HG03460 (cell line): ENCODE measurements around the gene AREG.
A peak's percentile ranks its signal among the peaks of the same experiment; 100 is the strongest.

ENCODE experiments used
- ATAC-seq: cut with Tn5 transposase; IDR thresholded peaks from one replicate; pipeline ENCODE4 v1.9.1; 2021; ENCODE audit not compliant: unreplicated experiment

AREG gene

DNA sequence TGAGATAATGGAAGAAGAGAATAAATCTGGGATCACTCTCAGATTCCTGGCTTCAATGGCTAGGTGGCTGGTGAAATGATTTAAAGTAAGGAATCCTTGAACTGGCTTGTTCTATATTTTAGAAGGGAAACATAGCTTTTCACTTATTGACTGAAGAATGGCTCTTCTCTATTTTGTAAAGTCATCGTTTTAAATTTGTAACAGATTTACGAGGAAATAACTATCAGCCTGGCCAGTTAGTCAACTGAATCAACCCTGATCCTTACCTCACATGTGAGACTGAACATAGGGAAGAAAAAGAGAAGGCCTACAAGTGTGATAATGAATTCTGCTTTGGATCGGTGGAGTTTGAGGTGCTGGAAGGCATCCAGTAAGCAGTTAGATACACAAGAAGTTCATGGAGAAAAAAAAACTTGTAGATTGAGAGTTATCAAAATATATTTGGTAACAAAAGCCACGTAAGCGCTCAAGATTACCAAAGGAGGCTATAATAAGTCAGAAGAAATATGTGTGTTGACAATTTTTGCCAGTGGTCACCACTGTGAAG, 12.0 kb downstream of the AREG start:
- ATAC-seq: no peak

DNA sequence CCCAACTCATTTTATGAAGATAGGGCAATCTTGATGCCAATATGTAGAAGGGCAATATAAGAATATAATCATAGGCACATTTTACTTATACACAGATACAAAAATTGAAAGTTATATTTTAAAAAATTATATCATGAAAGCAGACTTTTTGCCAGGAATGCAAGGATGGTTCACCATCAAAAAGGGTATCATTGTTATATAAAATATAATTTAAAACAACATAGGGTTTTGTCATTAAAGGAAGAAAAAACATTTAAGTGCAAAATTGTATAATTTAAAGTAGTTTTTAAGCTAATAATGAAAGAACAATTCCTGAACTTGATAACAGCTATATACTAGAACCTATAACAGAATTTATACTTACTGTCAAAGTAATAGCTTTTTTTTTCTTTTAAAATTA, 15.9 kb downstream of the AREG start:
- ATAC-seq: no peak

DNA sequence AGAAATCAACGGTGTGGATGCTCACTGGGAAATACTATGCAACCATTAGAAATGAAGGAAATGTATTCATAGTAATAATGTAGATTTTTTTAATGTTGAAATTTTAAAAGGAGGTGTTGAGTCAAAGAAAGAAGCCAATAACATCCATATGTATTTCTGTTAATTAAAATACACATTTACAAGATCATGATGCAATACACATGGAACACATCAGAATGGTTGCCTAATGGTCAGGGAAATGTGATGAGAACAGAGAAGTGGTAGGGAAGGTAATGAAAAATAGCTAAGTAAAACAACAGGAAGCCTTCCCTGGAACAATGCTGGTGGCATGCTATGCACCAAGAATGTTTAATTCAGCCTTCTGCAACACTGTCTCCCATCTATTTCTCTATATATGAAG, 18.2 kb downstream of the AREG start:
- no peak for ATAC-seq

DNA sequence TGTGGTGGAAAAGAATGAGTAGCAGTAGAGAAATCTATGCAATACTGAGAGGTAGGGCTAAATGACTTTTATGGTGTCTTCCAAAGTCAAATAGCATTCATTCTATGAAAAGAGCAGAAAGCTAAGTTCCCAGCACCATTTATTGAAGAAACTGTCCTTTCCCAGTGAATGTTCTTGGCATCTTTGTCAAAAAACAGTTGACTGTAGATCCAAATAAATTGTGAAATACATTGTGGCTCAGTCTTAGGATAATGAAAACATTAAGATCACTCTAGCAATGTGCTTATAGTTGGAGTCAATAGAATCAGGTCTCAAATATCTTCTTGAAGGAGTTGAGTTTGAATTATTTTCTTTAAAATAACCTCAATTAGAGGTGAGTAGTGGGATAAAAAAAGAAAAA, 19.4 kb downstream of the AREG start:
- ATAC-seq: no peak

DNA sequence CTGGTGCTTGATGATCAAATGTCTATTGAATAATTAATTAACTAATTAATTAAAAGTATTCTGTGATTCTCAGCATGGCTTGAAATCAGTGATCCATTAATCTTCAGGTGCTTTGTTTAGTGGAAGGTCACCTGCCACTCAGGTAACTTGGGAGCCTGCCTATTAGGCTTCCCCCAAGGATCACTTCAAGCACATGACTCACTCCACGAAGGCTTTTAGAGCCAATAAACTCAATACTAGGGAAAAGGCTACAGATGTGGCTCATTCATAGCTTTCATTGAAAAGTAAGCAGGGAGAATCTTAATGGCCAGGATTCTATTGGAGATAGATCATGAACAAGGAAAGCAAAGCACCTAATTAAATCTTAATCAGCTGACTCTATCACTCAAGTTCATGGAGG, 21.3 kb downstream of the AREG start:
- no peak for ATAC-seq

DNA sequence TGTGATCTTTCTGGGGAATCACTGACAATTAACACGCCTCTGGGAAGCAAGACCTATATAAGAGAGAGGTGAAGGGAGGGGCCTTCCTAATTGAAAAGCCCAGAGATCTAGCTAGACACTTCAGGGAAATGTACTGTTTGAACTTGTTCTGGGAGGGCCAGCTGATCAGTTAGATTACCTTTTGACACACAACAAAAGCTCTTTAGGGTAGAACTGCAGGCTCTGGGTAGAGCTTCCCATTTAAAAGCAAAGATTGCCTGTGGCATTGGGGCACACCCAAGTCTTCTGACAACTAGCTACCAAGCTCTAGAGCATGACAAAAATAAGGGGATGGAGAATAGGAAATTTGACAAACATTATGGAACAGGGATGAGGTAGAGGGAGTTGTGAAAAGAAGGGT, 26.3 kb downstream of the AREG start:
- no peak for ATAC-seq

DNA sequence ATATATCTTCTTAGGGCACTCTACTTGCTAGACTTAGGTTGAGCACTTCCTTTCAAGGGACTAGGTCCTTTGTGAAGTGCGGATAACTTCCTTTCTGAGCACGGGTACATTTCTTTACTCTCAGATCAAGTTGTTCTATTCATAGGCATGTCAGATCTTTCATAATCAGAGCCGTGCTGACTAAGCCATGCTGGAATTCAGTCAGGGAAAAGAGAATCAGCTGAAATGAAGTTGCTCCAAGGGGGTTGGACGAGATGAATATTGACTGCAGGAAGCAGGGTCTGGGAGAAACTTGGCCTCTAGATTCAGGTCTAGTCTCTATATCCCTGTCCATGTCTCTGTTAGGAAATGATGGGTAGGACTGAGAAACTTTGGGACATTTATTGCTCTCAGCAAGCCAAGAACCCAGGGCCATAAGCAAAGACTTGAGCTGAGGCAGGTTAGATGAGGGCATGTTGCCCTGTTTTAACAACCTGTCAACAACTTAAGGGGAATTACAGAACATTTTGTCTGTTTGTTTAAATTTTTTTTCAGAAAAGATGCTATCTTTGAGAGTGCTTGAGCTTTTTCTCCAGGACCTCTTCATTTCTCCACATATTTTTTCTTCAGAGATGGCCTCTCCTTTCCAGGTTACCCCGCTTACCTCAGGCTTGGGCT, 28.3 kb downstream of the AREG start:
- no peak for ATAC-seq

DNA sequence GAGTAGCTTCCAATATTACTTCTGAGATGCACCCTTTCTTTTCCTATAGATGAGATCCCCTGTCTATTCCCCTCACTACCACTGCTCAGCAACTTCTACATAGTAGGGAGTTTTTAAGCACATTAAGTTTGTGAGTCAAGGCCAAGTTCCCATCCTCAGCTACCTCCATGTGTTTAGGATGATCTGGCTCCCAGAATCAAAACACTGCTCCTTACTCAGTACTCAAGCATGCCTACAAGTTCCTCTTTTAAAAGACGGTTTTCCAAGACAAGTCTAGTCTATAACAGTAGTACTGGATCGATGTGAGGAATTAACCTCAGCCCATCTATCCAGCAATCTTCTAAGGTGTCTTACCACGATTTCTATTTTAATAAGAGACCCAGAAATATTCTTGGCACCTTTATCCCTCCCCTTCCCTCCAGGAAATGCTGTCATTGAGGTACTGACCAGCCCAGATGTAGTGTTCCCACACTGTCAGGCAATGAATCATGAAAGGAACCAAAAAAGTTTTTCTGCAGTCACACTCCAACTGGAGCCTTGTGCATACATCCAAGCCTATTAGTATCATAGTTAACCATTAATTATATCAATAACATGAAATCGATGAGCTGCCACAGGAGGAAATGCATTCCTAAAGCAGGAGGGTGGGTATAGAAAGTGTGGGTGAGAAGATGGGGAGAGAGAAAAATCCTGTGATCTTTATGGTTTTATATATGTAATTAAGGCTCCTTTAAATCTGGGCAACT, 29.6 kb downstream of the AREG start:
- no peak for ATAC-seq

DNA sequence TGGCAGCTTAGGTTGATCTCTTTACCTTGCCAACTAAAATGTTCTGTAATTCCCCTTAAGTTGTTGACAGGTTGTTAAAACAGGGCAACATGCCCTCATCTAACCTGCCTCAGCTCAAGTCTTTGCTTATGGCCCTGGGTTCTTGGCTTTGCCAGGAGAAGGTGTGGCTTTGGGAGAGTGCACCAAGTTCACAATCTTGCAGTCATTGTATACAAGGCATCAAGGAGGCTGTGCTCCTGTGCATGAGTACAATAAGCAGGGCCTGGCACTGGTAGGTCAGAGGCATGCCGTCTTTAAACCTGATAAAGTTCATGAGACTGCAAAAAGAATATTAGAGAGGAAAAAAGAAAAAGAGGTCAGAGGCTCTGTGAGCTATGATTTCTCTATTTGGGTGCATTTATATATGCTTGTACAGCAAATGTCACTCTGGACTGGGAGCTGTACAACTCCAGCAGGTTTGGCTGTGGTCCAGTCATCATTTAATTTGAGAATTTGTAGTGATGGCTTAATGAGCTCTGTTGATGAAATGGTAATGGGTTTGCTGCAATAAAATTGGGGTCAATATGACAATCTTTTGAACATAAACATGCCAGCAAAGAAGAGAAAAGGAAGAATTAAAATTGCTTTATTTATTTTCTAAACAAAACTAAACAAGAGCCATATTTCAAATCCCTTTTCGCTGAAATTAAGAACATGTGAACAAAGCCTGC, 30.3 kb downstream of the AREG start:
- no peak for ATAC-seq

DNA sequence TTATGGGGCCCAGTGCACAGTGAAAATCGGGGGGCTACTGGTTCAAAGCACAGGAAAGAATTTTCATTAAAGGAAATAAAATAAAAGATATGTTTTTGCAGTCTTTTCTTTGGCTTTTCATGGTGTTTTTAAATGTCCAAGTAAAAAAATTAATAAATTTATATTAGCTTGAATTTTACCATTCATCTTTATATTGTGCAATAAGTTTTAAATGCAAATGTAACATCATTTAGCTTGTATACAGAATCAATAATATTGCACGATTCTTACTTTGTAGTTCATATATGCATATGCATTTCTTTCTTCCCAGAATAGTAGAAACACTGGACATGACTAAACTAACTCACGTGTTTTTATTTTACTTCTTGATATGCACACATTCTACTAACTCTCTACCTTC, 31.0 kb downstream of the AREG start:
- ATAC-seq: no peak

DNA sequence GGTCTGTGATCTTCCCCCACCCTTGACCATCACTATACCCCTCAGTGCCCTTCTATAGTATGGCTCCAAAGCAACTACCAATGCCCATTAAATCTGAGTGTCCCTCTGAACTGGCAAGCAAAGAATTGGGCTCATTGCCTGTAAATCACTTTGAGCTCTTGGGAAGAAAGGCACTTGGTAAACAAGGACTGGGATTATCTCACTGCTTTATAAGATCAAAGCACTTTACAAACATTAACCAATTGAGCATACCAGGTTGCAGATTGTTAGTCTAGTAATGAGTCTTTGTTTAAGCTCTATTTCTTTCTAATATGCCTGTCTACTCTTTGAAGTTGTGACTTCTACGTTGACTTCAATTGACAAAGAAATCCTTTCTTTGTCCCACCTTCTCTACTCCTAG, 34.1 kb downstream of the AREG start:
- ATAC-seq: no peak

DNA sequence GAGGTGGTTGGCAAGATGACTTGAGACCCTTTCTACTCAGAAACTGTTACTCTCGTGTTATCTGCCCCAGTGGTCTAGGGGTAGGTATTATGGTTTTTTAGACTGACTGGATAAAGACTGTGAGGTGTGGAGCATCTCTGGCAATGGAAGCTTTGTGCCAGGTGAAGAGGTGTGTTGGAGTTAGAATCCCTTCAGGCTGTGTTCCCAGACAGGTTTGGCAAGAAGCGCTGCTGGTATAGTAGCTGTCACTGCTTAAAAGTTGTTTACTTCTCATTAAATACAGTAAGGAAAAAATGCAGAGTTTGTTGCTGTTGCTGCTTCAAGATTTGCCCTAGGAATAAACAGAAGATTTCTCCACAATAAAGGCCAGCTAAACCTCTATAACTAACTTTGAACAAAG, 35.3 kb downstream of the AREG start:
- no peak for ATAC-seq

DNA sequence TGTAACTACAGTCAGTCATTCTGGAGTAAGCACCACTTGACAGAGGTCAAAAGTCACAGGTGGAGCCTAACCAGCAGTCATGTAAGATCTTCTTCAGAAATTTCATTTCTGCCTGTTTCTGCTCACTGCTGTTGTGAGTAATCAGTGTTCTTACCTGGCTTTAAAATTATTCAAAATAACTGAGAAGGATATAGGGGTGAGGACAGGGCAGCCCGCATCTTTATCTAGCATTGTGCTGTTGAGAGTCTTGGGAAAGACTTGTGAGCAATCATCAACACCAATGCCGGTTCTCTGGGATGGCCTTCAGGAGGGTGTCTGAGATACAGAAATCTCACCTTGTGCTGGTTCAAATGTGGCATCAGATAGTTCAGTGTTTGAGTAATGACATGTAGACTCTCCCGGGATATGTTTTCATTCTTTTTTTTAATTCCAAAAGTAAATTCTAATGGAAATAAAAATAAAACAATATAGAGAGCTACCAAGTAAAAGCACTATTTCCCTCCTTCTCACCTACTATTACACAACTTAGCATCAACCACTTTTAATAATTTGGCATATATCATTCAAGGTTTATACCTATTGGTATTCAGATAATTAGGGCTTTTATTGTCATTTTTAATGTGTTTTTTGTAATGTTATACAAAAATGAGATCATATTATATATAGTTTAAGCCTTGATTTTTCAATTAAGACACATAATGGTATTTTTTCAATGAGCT, 37.1 kb downstream of the AREG start:
- ATAC-seq: no peak

DNA sequence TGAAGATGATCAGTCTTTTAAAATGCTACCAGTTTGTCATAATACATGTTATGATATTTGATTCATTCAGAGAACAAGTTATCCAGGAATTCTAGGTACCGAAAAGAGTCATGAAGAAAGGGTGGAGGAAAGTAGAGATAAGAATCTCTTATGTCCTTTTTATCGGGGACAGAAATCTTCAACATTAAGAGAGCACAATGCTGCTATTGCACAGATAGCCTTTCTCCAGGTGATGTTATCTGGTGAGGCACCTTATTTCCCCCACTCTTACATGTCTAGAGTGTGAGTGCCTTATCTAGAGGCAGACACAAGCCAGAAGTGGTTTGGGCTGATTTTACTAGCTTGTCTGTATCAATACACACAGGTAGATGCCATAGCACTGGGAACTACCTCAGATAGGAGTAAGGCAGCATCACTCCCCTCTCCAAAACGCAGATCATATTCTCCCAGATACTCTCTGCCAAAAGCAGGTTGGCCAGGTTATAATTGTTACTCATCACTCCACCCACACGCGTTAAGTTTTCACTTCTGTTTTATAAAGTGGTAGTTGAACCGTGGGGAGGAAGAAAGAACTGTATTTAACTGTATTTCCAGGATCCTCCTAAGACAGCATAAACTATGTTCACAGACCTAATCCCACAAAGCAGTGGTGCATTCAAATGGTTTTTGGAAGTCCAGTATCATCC, 38.4 kb downstream of the AREG start:
- no peak for ATAC-seq

DNA sequence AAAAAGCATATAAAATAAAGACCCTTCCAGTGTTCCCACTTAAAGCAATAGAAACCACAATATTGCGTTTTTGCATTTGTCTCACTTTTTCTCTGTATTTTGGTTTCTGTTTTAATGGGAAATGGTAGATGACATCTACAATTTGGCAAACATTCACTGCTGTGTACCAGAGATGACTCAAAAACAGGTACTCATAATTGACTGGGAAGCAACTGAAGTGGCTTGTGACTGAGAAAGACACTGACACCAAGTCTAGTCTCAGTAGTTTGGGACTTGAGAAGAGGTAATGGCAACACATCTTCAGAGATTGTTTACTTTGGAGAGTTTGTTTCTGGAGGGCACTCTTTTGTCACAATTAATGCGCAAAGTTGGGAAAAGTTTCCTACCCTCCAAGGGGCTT, 42.0 kb downstream of the AREG start:
- no peak for ATAC-seq

DNA sequence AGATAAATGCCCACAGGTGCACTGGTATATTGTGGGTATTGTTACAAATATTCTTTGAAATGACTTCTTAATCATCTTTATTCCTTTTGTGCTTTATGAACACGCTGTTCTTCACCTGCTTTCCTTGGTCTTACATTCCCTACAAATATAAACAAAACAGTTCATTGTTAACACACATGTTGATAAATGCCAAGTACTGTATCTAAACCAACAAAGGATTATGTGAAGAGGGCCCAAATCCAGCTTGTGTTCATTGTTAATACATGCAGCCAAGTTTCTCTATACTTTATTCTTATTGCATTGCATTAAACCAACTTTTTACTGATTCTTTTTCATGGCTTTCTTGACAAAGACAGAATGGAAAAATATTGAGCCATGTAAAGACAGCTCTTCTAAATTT, 42.8 kb downstream of the AREG start:
- no peak for ATAC-seq

DNA sequence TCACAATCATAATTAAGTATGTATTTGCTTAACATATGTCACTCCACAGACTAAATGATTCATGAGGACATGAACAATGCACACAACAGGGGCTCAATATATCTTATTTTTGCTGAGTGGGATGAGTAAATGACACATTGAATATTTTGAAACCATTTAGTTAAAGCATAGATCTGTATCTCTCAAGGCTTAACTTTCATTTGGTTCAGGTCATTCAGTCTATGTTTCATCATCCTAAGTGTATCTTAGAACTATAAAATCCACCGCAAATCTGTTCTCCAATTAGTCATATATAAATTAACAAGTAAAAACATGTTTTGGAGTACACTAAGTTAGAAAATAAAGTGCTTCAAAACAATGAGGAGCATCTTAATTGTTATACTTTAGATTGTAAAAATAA, 45.8 kb downstream of the AREG start:
- ATAC-seq: no peak

DNA sequence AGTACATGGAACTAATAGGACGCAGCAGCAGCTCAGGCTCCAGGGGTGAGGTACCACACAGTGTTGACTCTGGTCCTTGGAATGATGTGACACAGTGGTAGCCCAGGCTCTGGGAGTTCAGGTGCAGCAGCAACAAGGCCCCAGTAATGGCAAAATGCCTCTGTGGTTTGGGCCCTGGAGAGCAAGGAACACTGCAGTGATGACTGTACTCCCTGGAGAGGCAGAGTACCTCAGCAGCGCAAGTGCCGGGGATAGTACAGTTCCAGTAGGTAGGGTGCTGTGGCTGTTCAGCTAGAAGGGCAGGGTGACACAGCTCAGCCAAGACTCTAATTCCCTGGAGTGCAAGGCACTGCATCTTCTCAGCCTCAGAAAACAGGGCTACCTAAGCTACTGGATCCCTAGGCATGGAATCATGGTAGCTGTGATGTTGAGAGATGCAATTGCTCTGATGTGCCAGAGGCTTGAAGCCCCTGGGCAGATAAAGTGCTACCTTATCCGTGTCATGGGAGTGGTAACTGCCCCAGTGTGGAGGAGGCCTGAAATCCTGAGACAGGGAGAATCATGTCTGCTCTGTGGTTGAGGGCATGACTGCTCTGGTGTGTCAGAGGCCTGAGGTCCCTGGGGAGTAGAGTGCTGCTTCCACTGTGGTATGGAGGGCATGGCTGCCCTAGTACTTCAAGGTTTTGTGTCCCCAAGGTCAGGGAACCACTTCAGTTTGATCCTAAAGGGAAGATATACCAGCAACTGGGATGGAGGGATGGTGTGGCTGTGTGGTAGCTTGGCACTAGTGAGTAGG, 55.2 kb downstream of the AREG start:
- ATAC-seq: peak; percentile 67

DNA sequence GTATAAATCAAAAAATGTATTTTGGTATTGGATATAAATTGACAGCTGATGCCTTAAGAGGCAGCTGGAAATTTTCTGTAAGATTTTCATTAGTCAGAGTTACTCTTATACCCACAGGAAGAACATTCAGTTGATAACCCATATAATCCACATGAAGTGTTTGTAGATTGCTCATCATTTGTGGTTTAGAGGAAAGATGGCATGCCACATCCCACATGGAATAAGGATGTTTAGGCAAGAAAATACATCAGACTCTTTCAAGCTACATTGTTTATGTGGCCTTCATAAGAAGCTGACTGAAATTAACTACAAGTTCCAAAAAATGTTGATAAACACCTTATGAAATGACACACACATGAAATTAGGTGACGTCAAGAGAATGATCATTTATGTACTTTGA, 56.6 kb downstream of the AREG start:
- no peak for ATAC-seq

DNA sequence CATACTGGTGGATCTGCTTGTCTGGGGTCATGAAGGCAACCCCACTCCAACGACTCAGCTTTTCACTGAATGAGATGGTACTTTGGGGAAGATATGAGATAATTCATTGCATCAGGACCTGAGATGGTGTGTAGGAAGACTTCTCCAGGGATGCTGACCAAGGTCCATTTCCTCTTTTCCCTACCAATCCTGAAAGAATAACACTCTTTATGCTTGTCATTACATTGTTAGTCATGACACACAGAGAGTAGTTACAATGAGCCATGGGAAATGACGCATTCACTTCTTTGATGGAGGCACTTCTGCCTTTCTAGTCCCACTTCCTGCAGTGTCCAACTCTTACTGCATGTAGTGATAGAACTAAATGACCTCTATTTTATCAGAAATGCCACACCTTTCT, 58.6 kb downstream of the AREG start:
- no peak for ATAC-seq
